ENCODE data around the gene GRAMD2B.
"Not testable (repeated sequence)": the region's sequence is repeated elsewhere in the genome, so short reads cannot be mapped to it uniquely, and the experiment has no call there.

Gene GRAMD2B

DNA sequence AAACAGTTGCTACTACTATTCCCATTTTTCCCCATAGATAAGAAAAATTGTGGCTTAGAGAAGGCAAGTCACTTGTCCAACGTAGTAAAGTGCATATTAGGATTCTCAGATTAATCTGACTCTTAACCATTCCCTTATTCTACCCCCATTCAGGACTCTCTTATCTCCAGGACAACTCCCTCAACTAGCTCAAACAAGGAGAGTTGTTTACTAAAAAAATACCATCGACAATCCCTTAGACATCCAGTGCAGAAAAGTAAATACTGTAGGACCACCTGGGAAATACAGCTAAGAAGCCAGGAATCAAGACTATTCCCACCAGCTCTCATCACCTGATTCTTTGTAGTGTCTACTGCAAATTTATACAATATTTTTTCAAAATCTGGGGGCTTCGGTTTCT, 9.4 kb upstream of the GRAMD2B start:
- no peak for DNase-seq (ENCODE audit: low read depth, low spot score)

DNA sequence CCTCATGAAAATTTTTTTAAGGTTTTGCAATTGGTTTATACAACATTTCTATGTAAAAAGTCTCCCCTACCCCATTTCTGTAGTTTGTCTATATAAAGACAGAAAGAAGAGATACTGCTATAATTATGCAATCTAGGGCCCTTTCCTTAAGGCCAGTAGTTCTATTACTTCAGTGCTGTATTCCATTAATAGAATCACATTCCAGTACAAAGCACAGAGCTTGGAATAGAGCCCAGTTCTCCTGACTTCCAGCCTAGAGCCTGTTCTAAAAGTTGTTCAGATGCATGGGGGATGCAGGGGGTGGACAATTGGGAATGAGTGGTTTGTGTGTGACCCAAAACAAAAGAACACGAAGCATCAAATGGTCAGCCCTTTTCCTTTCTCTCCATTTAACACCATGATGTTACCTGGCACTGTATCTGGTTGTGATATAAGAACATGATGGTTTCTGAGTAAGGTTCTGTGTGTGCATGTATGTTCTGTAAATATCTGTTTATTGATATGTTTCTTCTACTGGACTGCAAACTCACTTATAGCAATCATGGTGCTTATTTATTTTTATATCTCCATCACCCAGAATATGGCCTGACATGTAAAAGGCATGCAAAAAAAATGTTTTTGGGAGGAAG, 8.2 kb upstream of the GRAMD2B start:
- DNase-seq (ENCODE audit: low read depth, low spot score) = no peak

DNA sequence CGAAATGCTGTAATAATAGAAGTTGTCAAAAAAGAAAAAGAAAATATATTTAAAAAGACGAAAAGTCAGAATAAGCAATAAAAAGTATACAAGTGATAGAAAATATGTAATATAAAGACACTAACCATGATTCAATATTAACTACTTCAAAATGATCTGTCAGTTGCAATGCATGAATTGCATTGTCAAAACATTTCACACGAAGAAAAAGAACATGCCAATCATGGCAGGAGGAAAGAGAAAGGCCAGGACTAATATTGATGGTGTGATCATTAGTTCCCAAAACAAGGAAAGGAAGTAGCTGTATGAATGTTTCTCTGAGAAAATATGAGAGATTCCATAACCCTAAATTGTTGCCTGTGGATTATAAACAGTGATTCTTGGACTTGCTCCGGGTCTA, 7.4 kb upstream of the GRAMD2B start:
- no peak for DNase-seq (ENCODE audit: low read depth, low spot score)

GRCh38 chr5:126416266-126416925, 6.8 kb upstream of the GRAMD2B start:
- no peak for DNase-seq (ENCODE audit: low read depth, low spot score)

- DNase-seq (ENCODE audit: low read depth, low spot score) = no peak
These were observed 6.0 kb upstream of the GRAMD2B start for GRCh38 chr5:126417178-126417577.

- DNase-seq (ENCODE audit: low read depth, low spot score) = no peak
These were observed 4.1 kb upstream of the GRAMD2B start for GRCh38 chr5:126419102-126419501.

- DNase-seq (ENCODE audit: low read depth, low spot score) = no peak
These were observed 5.2 kb downstream of the GRAMD2B start for GRCh38 chr5:126428421-126428820.

- no peak for DNase-seq (ENCODE audit: low read depth, low spot score)
These were observed 7.4 kb downstream of the GRAMD2B start for GRCh38 chr5:126430631-126431030.

DNA sequence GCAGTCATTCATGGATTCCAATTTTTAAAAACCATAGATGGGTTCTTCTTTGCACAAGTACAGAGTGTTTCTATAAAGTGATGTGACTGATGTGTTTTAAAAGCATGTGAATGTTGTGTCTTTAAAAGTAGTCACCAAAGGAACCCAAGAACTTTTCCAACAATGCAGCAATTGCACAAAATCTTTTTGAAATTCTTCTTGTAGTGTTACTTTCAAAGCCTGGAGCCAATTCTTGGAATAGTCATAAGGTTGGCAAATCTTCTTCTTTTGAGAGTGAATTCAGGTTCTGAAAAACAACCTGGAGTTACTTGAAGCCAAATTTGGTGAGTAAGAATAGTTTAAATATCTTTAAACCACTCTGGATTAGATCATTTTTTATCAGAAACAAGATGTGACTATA, 10.5 kb downstream of the GRAMD2B start:
- DNase-seq (ENCODE audit: low read depth, low spot score) = no peak

DNA sequence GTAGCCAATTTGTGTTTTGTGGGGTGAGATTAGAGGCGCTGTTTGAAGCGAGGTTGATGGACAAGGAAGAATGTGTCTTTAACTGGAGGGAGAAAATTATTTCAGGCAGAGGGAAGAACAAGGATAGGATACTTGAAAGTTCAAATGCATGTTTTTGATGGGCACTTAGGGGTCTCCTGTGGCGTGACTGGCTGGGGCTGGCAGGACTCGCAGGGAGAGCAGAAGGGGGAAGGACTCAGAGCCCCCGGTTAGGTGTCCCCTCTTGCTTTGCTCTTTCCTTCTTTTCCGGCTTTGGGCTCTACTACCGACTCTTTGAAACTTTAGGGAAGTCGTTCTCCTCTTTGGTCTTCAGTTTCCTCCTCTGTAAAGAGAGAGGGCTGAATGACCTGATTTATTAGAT, 12.1 kb downstream of the GRAMD2B start:
- no peak for DNase-seq (ENCODE audit: low read depth, low spot score)

- no peak for DNase-seq (ENCODE audit: low read depth, low spot score)
These were observed 12.5 kb downstream of the GRAMD2B start for GRCh38 chr5:126435714-126436113.

DNA sequence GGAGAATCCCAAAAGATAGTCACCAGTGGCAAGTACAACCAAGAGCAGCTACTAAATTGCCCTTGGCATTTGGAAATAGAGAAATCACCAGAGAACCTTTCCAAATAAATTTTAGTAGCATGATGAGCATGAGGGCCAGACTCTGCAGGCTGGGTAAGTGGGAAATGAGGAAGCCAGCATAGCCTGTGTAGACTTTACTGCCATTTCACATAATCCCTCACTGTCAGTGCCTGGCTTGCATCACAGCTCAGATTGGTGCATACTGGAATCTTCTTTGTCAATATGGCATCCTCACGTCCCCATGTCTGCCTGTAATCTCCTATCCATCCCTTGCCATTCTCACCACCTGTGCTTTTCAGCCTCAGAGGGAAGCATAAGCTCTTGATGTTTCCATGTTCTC, 14.5 kb downstream of the GRAMD2B start:
- DNase-seq (ENCODE audit: low read depth, low spot score) = no peak

DNA sequence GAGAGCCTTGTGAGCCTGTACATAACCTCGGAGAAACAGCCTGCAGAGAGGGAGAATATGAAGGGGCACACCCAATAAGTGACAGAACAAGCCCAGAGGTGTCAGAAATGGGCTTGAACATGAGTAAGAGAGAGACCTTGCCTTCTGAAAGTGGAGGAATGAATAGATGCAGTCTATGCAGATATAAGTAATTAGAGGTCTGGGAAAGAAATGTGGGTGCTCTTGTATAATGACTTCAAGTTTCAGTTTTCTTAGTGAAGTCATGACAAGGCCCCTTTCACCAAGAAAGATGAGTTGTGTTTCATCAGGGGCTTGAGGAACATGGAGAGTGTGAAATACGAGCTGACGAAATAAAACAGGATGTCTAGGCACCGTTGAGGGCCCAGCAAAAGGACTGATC, 15.1 kb downstream of the GRAMD2B start:
- no peak for DNase-seq (ENCODE audit: low read depth, low spot score)

DNA sequence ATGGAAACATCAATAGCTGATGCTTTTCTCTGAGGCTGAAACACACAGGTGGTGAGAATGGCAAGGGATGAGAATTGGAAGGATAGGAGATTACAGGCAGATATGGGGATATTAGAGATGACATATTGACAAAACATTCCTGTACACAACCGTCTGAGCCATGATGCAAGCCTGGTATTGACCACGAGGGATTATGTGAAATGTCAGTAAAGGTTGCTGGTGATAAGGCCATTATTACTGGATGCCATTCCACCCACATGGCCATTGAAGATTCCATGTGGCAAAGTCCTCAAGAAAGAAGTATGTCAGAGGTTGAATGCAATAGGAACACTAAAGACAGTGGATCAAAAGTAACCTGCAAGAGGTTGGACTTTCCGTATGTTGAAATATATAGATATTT, 15.7 kb downstream of the GRAMD2B start:
- DNase-seq (ENCODE audit: low read depth, low spot score) = no peak

- not testable (repeated sequence) for DNase-seq (ENCODE audit: low read depth, low spot score)
These were observed 16.5 kb downstream of the GRAMD2B start for GRCh38 chr5:126439724-126440123.

DNA sequence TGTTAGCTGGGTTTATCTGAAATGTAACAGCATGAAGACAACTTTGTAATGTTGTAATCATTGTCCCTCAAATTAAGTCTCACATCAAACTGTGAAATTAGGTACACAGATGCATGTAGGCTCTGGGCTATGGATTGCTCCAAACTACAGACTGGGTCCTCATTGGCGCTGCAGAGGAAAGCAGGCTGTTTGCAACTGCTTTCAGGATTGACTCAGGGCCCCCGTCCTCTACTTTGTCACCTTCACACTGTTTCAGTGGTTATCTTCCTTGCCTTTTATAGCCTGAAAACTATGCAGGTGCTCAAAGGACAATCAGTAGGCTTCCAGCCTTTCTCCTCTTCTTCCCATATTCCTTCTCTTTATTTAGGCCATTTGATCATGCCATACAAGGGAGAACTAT, 18.0 kb downstream of the GRAMD2B start:
- no peak for DNase-seq (ENCODE audit: low read depth, low spot score)

DNA sequence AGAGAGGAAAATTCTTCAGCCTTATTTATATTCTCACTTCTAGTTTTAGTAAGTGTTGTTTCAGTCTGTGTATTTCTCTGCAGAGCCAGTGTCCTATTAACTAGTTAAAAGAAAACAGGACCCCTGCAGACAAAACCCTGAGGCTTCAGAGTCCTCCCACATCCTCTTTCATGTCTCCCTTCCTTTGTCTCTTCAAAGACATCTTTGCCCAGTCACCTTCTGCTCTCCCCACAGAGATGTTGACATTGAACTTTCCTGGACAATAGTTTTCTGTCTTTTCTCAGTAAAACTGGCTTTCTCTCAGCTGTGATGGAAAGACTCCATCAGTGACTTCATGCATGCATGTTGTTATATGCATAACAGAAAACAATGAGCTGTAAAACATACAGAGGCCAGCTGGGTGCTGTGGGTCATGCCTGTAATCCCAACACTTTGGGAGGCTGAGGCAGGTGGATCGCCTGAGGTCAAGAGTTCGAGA, 20.2 kb downstream of the GRAMD2B start:
- no peak for DNase-seq (ENCODE audit: low read depth, low spot score)

DNA sequence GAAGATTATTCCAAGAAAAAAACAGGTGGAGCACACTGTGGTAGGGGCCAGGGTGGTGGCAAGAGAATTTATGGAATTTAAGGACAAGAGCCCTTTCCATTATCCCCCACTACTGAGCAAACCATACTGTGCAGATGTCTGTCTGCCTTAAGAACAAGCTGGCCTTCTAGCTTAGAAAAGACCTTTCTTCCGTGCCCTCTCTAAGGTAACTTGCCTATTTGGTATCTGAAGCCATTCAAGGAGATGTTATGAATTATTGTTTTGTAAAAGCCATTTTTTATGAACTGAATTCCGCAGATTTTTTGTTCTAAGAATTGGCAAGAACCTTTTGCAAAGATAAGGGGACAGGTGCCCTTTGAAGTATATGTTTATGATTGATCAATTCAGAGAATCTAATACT, 20.9 kb downstream of the GRAMD2B start:
- DNase-seq (ENCODE audit: low read depth, low spot score) = no peak

GRCh38 chr5:126445502-126446174, 22.4 kb downstream of the GRAMD2B start:
- no peak for DNase-seq (ENCODE audit: low read depth, low spot score)

DNA sequence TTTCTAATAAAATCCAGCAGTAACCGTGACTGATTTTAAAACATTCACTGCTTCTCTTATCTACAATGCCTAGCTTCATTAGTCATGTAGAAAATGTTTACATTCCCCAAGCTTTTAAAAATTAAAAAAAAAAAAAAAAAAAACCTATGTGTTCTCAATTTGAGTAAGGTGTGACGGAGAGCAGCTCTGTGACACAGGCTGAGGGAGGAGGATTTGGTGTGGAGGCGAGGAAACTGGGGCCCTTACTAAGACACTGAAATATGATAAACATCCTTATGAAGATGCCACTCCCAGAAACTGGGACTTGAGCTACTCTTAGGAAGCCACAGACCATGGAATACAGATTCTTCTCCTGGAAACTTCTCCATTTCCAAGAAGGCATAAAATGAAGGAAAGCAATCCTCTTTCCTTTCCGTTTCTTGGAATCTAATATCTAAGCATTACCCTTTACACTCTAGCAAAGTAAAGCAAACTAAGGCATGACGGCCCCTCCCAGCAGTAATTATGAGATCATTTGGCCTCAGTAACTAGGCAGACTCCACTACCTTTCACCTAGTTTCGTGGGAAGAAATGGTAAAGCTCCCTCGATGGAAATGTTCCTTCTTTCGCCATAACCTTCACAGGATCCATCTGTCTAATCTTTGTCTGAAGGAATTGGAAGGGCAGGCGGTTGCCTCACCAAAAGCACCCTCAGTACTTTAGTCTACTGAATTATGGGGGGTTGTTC, 23.5 kb downstream of the GRAMD2B start:
- no peak for DNase-seq (ENCODE audit: low read depth, low spot score)

GRCh38 chr5:126448720-126449119, 25.5 kb downstream of the GRAMD2B start:
- DNase-seq (ENCODE audit: low read depth, low spot score) = no peak

DNA sequence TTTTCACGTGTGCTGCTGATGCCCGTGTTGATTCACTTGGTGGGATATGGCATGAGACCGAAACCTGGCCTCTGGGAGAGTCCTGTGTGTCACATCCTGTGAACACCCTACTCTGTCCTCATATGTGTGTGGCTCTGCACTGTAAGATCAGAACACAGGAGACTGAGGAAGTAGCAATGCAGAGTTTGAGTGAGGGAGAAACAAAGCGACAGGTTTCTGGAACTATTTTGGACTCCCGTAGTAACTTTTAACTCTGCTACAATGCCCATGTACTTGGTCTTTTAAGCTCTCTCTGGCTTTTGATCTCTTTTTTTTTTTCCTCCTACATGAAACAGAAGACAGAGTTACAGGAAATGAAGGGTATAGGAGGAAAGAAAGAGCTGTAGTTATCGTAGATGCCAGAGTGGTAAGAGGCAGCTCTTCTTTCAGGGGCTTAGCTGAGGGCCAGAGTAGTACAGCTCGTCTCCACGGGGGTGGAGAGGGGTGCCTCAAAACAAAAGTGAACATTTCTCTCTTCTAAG, 26.6 kb downstream of the GRAMD2B start:
- no peak for DNase-seq (ENCODE audit: low read depth, low spot score)

Data from iPS DF 19.7 (cell line).